Caco-2 (cell line): ENCODE data around the gene TSPAN9. TPM values are rescaled to one million over a fixed set of nuclear protein-coding genes. Genes with fewer than 3 reads are reported as not detected.

Experiments
- BruUV-seq: library from RNA; stranded (reverse); fragments of 400-500 nt; replicated peaks from 2 replicates; lab custom pipeline; 2021; lab: Mats Ljungman, UMichigan
- CTCF ChIA-PET: fragments of 300-600 bp; sonication (Branson Sonifier 250); formaldehyde crosslinking; loops from one replicate; lab custom pipeline; 2022; ENCODE audit warnings: antibody characterized with exemption; lab: Charles Lee
- POLR2A ChIA-PET: fragments of 300-600 bp; sonication (Branson Sonifier 250); formaldehyde crosslinking; loops from one replicate; lab custom pipeline; 2022; ENCODE audit warnings: antibody characterized with exemption; lab: Charles Lee
- DNase-seq, 2 experiments: peaks; one replicate each; pipeline versions ENCODE4 v3.0.0 to v3.0.0-alpha.2; 2020 to 2022
- H3K27me3 ChIP-seq: replicated peaks from 2 replicates; pipeline ENCODE4 v1.6.0; 2011; ENCODE audit warnings: low read length; ENCODE audit not compliant: control insufficient read depth, insufficient read depth
- H3K36me3 ChIP-seq: 2 replicates; pipeline ENCODE4 v1.5.1; 2011; ENCODE audit warnings: low read length; ENCODE audit not compliant: control insufficient read depth, insufficient read depth
- H3K4me1 ChIP-seq: fragments of 250-450 bp; sonication (Bioruptor Pico); 2 replicates; pipeline ENCODE4 v1.5.1; 2020; ENCODE audit warnings: mild to moderate bottlenecking
- H3K4me3 ChIP-seq: 2 replicates; pipeline ENCODE4 v1.5.1; 2011; ENCODE audit warnings: low read depth, mild to moderate bottlenecking, control low read depth, low read length
- H3K9me3 ChIP-seq: fragments of 250-450 bp; sonication (Bioruptor Pico); 2 replicates; pipeline ENCODE4 v1.5.1; 2020; ENCODE audit warnings: mild to moderate bottlenecking, moderate library complexity
- H3K27ac Mint-ChIP-seq: one replicate; pipeline ENCODE4 v1.8.0; 2022; ENCODE audit warnings: mixed read lengths; ENCODE audit not compliant: unreplicated experiment
- H3K27me3 Mint-ChIP-seq: one replicate; pipeline ENCODE4 v1.8.0; 2022; ENCODE audit warnings: mixed read lengths; ENCODE audit not compliant: insufficient read depth, unreplicated experiment
- H3K36me3 Mint-ChIP-seq: one replicate; pipeline ENCODE4 v1.8.0; 2022; ENCODE audit warnings: mild to moderate bottlenecking, mixed read lengths; ENCODE audit not compliant: insufficient read depth, unreplicated experiment
- H3K4me1 Mint-ChIP-seq: one replicate; pipeline ENCODE4 v1.8.0; 2022; ENCODE audit warnings: low read depth, mixed read lengths; ENCODE audit not compliant: unreplicated experiment
- H3K4me3 Mint-ChIP-seq: one replicate; pipeline ENCODE4 v1.8.0; 2022; ENCODE audit warnings: mild to moderate bottlenecking, moderate library complexity, mixed read lengths; ENCODE audit not compliant: unreplicated experiment
- H3K9me3 Mint-ChIP-seq: one replicate; pipeline ENCODE4 v1.8.0; 2022; ENCODE audit warnings: mixed read lengths; ENCODE audit not compliant: unreplicated experiment
- intact Hi-C: fragments of 100-400 bp; cut with micrococcal nuclease; formaldehyde crosslinking; loops from one replicate; pipeline ENCODE4 v1.10.0; 2022; ENCODE audit not compliant: unreplicated experiment
- total RNA-seq: library from RNA; stranded (reverse); gene quantifications from 2 replicates; pipeline ENCODE4 v1.2.3, GENCODE V29; 2022
- TF ChIP-seq, protein P1 (sequence below), 2 experiments: fragments of 200-600 bp in 1 of 2; IDR thresholded peaks; 1 replicate in 1 of 2; 2 replicates in 1 of 2; pipeline versions ENCODE4 v1.5.1 to v1.8.0; 2011 to 2022; ENCODE audit warnings: antibody characterized with exemption in 1 of 2, control low read depth in 1 of 2, inconsistent platforms in 1 of 2, low read depth in 1 of 2, low read length in 1 of 2, mild to moderate bottlenecking in 1 of 2, moderate library complexity in 1 of 2; ENCODE audit not compliant: insufficient read depth in 1 of 2, severe bottlenecking in 1 of 2, unreplicated experiment in 1 of 2

Gene TSPAN9
- total RNA-seq, 1 experiment from 2014 or later: 49.1 TPM

DNA sequence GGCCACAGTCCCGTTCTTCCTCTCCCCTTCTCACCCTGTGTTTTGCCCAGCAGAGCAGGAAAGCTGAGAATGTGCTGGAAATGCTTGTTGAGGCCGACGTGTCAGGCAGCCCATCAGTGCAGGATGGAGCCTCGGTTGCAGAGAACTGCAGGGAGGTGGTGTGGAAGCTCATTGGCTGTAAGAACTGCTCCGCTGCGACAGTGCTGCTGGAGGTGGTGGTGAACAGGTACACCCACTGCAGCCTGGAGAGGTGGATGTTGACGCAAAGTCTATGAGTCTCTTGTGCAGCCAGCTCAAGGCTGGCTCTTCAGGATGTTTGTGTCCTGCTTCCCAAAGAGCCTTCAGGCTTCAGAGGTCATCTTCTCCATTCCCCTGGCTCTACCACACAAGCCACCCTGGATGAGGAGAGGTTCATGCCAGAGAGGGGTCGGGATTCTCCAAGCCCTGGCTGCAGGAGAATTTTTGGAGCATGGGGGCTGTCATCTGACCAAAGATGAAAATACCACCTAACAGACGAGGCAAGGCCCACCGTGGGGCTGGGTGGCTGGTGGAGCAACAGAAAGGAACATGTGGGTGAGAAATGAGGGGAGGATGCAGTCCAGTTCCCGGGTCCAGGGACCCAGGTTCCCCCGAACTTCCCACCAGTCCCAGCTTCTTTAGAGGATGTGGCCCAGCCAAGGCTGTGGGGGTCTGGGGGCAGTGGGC is 239.7 kb downstream of the TSPAN9 start:
- no peaks in the 10 kb centered on the region for H3K36me3 ChIP-seq
- no peaks in the 10 kb centered on the region for H3K27me3 ChIP-seq
- H3K4me1 Mint-ChIP-seq: peaks cover 20% of the 10 kb centered on the region
- H3K9me3 Mint-ChIP-seq: no peaks in the 10 kb centered on the region
- H3K27me3 Mint-ChIP-seq: peaks cover 23% of the 10 kb centered on the region
- no peak overlapping the region for H3K4me3 Mint-ChIP-seq
- no TSS peak for BruUV-seq
- no peaks in the 10 kb centered on the region for H3K9me3 ChIP-seq
- peaks cover 17% of the 10 kb centered on the region for H3K4me1 ChIP-seq
- no peak overlapping the region for H3K4me3 ChIP-seq
- H3K36me3 Mint-ChIP-seq: peaks cover 11% of the 10 kb centered on the region
- no peak for DNase-seq
- TF ChIP-seq, protein P1, sequence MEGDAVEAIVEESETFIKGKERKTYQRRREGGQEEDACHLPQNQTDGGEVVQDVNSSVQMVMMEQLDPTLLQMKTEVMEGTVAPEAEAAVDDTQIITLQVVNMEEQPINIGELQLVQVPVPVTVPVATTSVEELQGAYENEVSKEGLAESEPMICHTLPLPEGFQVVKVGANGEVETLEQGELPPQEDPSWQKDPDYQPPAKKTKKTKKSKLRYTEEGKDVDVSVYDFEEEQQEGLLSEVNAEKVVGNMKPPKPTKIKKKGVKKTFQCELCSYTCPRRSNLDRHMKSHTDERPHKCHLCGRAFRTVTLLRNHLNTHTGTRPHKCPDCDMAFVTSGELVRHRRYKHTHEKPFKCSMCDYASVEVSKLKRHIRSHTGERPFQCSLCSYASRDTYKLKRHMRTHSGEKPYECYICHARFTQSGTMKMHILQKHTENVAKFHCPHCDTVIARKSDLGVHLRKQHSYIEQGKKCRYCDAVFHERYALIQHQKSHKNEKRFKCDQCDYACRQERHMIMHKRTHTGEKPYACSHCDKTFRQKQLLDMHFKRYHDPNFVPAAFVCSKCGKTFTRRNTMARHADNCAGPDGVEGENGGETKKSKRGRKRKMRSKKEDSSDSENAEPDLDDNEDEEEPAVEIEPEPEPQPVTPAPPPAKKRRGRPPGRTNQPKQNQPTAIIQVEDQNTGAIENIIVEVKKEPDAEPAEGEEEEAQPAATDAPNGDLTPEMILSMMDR (IDR thresholded peaks at IDR 0.05; ENCODE audit: insufficient read depth in 1 of 2, low read depth in 1 of 2, low read length in 1 of 2, severe bottlenecking in 1 of 2, unreplicated experiment in 1 of 2): no peak
- POLR2A ChIA-PET: interaction anchor here (0.6 kb wide), 1 partner anchor 29 kb away, joined by 3 read pairs; no protein-coding TSS in a partner anchor
- CTCF ChIA-PET: interaction anchor here (0.6 to 1.6 kb wide), 3 partner anchors 16 to 18 kb away, joined by 3 to 6 read pairs (median 4); no protein-coding TSS in a partner anchor
- intact Hi-C loops: no loop called here
- H3K27ac Mint-ChIP-seq: no peak overlapping the region

DNA sequence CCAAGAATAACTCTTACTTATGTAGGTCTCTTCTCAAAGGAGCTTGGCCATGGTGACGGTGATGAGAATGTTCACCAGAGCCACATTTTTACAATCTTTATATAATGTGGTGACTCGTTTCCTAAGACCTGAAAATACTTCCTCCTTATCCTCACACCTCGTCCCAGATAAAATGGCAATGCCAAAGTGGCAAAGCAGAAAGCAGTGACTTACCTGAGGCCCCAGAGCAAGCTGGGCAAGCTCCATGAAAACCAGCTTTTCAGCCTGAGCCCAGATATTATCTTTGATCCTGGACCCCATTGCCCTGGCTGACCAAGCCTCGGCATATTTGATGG is 240.3 kb downstream of the TSPAN9 start:
- CTCF ChIA-PET: interaction anchor here (1.1 to 1.6 kb wide), 2 partner anchors 17 kb away, joined by 4 to 6 read pairs; no protein-coding TSS in a partner anchor

DNA sequence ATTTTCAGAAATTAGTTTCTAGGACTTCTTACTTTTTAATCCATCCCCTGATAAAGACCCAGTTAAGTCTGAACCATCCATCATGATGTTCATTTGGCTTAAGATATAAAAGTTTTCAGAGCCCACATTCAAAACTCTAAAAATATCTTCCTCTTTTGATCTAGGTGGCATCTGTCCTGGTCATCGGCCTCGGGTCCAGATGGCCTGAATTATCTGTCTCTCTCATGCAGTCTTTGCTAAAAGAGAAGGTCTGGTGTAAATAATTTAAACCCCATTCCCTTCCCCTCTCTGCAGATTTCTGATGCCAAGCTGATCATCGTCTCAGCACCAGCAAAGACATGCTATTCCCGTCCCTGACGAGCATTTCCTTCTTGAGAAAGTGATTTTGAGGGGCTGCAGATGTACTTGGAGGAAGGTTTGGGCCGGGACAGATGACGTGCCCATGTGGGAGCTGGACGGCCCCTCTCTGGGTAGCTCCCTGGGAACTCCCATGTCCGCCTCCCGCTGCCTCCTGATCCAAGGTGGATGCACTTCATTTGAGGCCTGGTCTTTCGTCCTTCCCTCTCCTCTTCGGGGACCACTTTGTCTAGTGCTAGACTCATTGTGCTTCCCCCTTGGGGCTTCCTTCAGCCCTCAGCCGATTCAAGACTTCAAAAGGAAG is 240.8 kb downstream of the TSPAN9 start:
- Histone ChIP-seq H3K4me3 (no peak overlapping the region), H3K4me1 (peaks cover 17% of the 10 kb centered on the region), H3K27me3 (no peaks in the 10 kb centered on the region), H3K9me3 (no peaks in the 10 kb centered on the region), H3K36me3 (no peaks in the 10 kb centered on the region)
- no TSS peak for BruUV-seq
- H3K4me1 Mint-ChIP-seq: peaks cover 20% of the 10 kb centered on the region
- H3K36me3 Mint-ChIP-seq: peaks cover 15% of the 10 kb centered on the region
- no peaks in the 10 kb centered on the region for H3K9me3 Mint-ChIP-seq
- intact Hi-C loops: no loop called here
- POLR2A ChIA-PET: no interaction called here
- H3K27ac Mint-ChIP-seq: no peak overlapping the region
- H3K4me3 Mint-ChIP-seq: no peak overlapping the region
- DNase-seq: no peak
- TF ChIP-seq, protein P1 (IDR thresholded peaks at IDR 0.05; ENCODE audit: insufficient read depth in 1 of 2, low read depth in 1 of 2, low read length in 1 of 2, severe bottlenecking in 1 of 2, unreplicated experiment in 1 of 2): no peak
- CTCF ChIA-PET: interaction anchor here (1.1 to 1.6 kb wide), 2 partner anchors 17 kb away, joined by 4 to 6 read pairs; no protein-coding TSS in a partner anchor
- H3K27me3 Mint-ChIP-seq: peaks cover 30% of the 10 kb centered on the region

More for the DNA sequence above, 240.3 kb downstream of the TSPAN9 start:
- H3K9me3 Mint-ChIP-seq: no peaks in the 10 kb centered on the region
- H3K36me3 Mint-ChIP-seq: peaks cover 15% of the 10 kb centered on the region
- peaks cover 20% of the 10 kb centered on the region for H3K4me1 Mint-ChIP-seq
- no peak for DNase-seq
- no peaks in the 10 kb centered on the region for H3K9me3 ChIP-seq
- peaks cover 17% of the 10 kb centered on the region for H3K4me1 ChIP-seq
- H3K4me3 ChIP-seq: no peak overlapping the region
- intact Hi-C loops: no loop called here
- POLR2A ChIA-PET: no interaction called here
- H3K36me3 ChIP-seq: no peaks in the 10 kb centered on the region
- TF ChIP-seq, protein P1 (IDR thresholded peaks at IDR 0.05; ENCODE audit: insufficient read depth in 1 of 2, low read depth in 1 of 2, low read length in 1 of 2, severe bottlenecking in 1 of 2, unreplicated experiment in 1 of 2): no peak
- no TSS peak for BruUV-seq
- no peak overlapping the region for H3K27ac Mint-ChIP-seq
- peaks cover 26% of the 10 kb centered on the region for H3K27me3 Mint-ChIP-seq
- H3K4me3 Mint-ChIP-seq: no peak overlapping the region
- no peaks in the 10 kb centered on the region for H3K27me3 ChIP-seq
